Endodermal cell (in vitro differentiated cells): ENCODE results near the gene DNAJB12. TPM values are rescaled to one million over a fixed set of nuclear protein-coding genes. Genes with fewer than 3 reads are reported as not detected.
A peak's percentile ranks its signal among the peaks of the same experiment; 100 is the strongest.

ENCODE experiments used
- DNase-seq: peaks from one replicate; pipeline ENCODE4 v3.0.0-alpha.2; 2017
- H3K27ac ChIP-seq: 2 replicates; pipeline ENCODE4 v1.5.1; 2013; ENCODE audit warnings: mild to moderate bottlenecking, low read depth, low read length, moderate library complexity
- H3K27me3 ChIP-seq: 2 replicates; pipeline ENCODE4 v1.6.1; 2013; ENCODE audit warnings: mild to moderate bottlenecking, low read length, moderate library complexity; ENCODE audit not compliant: insufficient read depth, control insufficient read depth, poor library complexity, severe bottlenecking
- H3K36me3 ChIP-seq: 2 replicates; pipeline ENCODE4 v1.7.0; 2013; ENCODE audit warnings: mild to moderate bottlenecking, low read length, moderate library complexity; ENCODE audit not compliant: control insufficient read depth, insufficient read depth
- H3K4me1 ChIP-seq: one replicate; pipeline ENCODE4 v1.7.0; 2013; ENCODE audit warnings: low read length; ENCODE audit not compliant: control insufficient read depth, insufficient read depth
- H3K4me3 ChIP-seq: 2 replicates; pipeline ENCODE4 v1.5.1; 2013; ENCODE audit warnings: mild to moderate bottlenecking, low read length, moderate library complexity
- H3K9ac ChIP-seq: 2 replicates; pipeline ENCODE4 v1.6.1; 2013; ENCODE audit warnings: mild to moderate bottlenecking, low read length, moderate library complexity; ENCODE audit not compliant: poor library complexity, severe bottlenecking; ENCODE audit errors: extremely low read depth
- H3K9me3 ChIP-seq: 2 replicates; pipeline ENCODE4 v1.6.1; 2013; ENCODE audit warnings: mild to moderate bottlenecking, low read length, moderate library complexity; ENCODE audit not compliant: control insufficient read depth
- H3K27ac Mint-ChIP-seq: 2 replicates; pipeline ENCODE4 v1.8.0; 2020; ENCODE audit warnings: mixed read lengths
- H3K27me3 Mint-ChIP-seq: 2 replicates; pipeline ENCODE4 v1.8.0; 2021; ENCODE audit warnings: mild to moderate bottlenecking, mixed read lengths; ENCODE audit not compliant: insufficient read depth
- H3K36me3 Mint-ChIP-seq: 2 replicates; pipeline ENCODE4 v1.8.0; 2020; ENCODE audit warnings: low read depth, mixed read lengths
- H3K4me1 Mint-ChIP-seq: 2 replicates; pipeline ENCODE4 v1.8.0; 2020; ENCODE audit warnings: mixed read lengths
- H3K4me3 Mint-ChIP-seq: 2 replicates; pipeline ENCODE4 v1.8.0; 2020; ENCODE audit warnings: mild to moderate bottlenecking, moderate library complexity, mixed read lengths
- H3K9me3 Mint-ChIP-seq: 2 replicates; pipeline ENCODE4 v1.8.0; 2020; ENCODE audit warnings: mild to moderate bottlenecking, mixed read lengths
- whole genome bisulfite sequencing, 2 experiments: methylation state at CpG; one replicate each; pipeline versions ENCODE4 v1.1.5 to v1.1.7; 2013; ENCODE audit warnings: missing lambda C conversion rate in 2 of 2, mixed read lengths in 1 of 2; ENCODE audit not compliant: insufficient coverage in 1 of 2, insufficient read length in 1 of 2; 5-methylcytosine and 5-hydroxymethylcytosine counted together
- total RNA-seq, 2 donors: library from RNA; stranded (reverse); fragmentation: NEBNext Ultra II Directional in 1 of 2; extraction: Animal tissue kit (Norgen Biotek cat#: 25700) in 1 of 2; gene quantifications; 2 replicates in 1 of 2; 3 replicates in 1 of 2; pipeline ENCODE4 v1.2.1, GENCODE V29; 2021
- TF ChIP-seq, protein P1 (sequence below): fragments of 200-600 bp; sonication (generic); conservative IDR thresholded peaks from 2 replicates; pipeline ENCODE4 v1.5.0; 2021; ENCODE audit warnings: antibody characterized with exemption, mild to moderate bottlenecking

Gene DNAJB12
- total RNA-seq, 2 donors from 2014 or later = 22.6 to 27.5 TPM

DNA sequence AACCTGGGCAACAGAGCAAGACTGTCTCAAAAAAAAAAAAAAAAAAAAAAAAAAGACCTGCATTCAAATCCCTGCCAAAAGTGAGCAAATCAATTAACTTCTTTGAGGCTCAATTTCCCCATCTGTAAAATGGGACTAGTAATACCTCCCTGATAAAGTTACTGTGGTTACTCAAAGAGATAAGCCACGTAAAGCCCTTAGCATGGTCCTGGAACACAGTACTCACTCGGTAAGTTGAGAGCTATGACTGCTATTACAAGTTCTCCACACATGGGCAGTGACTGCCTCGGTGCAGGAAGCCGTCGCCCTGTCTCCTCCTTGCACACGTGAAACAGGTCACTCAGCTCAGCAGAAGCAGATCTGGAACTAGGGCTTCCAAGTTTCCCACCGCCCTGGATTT, 43.1 kb downstream of the DNAJB12 start:
- DNase-seq = no peak

DNA sequence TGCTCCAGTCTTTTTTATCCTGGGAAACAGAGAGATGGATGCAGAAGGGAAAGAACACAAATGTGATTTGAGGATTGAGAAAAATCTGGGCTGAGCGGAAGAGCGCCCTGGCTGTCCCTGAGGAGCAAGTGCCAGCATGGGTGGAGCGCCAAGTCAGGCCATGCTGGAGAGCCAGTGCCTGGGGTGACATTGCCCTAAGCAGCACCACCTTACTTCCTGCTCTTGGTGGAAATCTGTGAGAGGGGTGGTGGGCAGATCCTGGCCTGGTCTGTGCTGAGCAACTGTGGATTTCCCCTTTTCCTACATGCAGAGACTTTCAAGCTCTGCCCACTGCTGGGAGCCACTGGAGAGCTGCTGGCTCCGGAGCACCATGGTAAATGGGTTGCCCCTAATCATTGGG, 44.1 kb downstream of the DNAJB12 start:
- Mint-ChIP-seq H3K36me3 (no peaks in the 10 kb centered on the region), H3K4me3 (no peak overlapping the region), H3K27ac (no peak overlapping the region), H3K27me3 (no peaks in the 10 kb centered on the region), H3K4me1 (peaks cover 17% of the 10 kb centered on the region), H3K9me3 (no peaks in the 10 kb centered on the region)
- H3K27ac ChIP-seq = no peak overlapping the region
- no peak overlapping the region for H3K4me3 ChIP-seq
- TF ChIP-seq, protein P1, sequence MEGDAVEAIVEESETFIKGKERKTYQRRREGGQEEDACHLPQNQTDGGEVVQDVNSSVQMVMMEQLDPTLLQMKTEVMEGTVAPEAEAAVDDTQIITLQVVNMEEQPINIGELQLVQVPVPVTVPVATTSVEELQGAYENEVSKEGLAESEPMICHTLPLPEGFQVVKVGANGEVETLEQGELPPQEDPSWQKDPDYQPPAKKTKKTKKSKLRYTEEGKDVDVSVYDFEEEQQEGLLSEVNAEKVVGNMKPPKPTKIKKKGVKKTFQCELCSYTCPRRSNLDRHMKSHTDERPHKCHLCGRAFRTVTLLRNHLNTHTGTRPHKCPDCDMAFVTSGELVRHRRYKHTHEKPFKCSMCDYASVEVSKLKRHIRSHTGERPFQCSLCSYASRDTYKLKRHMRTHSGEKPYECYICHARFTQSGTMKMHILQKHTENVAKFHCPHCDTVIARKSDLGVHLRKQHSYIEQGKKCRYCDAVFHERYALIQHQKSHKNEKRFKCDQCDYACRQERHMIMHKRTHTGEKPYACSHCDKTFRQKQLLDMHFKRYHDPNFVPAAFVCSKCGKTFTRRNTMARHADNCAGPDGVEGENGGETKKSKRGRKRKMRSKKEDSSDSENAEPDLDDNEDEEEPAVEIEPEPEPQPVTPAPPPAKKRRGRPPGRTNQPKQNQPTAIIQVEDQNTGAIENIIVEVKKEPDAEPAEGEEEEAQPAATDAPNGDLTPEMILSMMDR = no peak
- H3K36me3 ChIP-seq = no peaks in the 10 kb centered on the region
- H3K27me3 ChIP-seq = no peaks in the 10 kb centered on the region
- no peaks in the 10 kb centered on the region for H3K9me3 ChIP-seq
- 89 to 92% methylated on average over 3 to 4 of the region's 4 CpGs for WGBS, 2 experiments
- no peak overlapping the region for H3K9ac ChIP-seq
- peaks cover 2% of the 10 kb centered on the region for H3K4me1 ChIP-seq
- DNase-seq = no peak

More for the DNA sequence above, 43.1 kb downstream of the DNAJB12 start:
- Mint-ChIP-seq H3K4me1 (peaks cover 17% of the 10 kb centered on the region), H3K27me3 (no peaks in the 10 kb centered on the region), H3K36me3 (no peaks in the 10 kb centered on the region), H3K9me3 (no peaks in the 10 kb centered on the region), H3K4me3 (no peak overlapping the region), H3K27ac (no peak overlapping the region)
- no peaks in the 10 kb centered on the region for H3K36me3 ChIP-seq
- 91 to 93% methylated on average over 7 of the region's 7 CpGs for WGBS, 2 experiments
- H3K4me3 ChIP-seq = no peak overlapping the region
- no peaks in the 10 kb centered on the region for H3K9me3 ChIP-seq
- no peak overlapping the region for H3K9ac ChIP-seq
- TF ChIP-seq, protein P1 = no peak
- H3K27me3 ChIP-seq = no peaks in the 10 kb centered on the region
- H3K27ac ChIP-seq = no peak overlapping the region
- H3K4me1 ChIP-seq = peaks cover 2% of the 10 kb centered on the region

DNA sequence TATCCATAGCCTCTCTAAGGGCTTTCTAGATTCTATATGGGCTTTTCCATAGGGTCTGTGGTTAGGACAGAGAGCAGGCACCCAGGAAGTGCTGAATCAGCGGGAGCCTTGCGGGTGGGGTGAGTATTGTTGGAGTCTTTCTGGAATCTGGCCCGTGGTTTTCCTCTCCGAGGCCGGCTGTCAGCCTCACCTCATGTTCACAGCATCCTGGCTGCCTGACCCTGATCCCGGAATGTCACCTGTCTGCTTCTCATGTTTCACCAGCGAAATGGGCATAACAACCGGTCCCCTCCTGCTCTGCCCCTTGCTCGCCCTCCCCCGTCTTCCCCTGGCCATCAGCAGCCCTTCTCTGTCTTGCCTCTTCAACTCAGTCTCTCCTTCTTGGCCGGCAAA, 44.5 kb downstream of the DNAJB12 start:
- Histone ChIP-seq H3K9ac (no peak overlapping the region), H3K9me3 (no peaks in the 10 kb centered on the region), H3K4me1 (peaks cover 2% of the 10 kb centered on the region), H3K27ac (no peak overlapping the region), H3K4me3 (no peak overlapping the region), H3K36me3 (no peaks in the 10 kb centered on the region), H3K27me3 (no peaks in the 10 kb centered on the region)
- peak; percentile 76 for DNase-seq
- no peaks in the 10 kb centered on the region for H3K9me3 Mint-ChIP-seq
- H3K4me3 Mint-ChIP-seq = no peak overlapping the region
- H3K36me3 Mint-ChIP-seq = no peaks in the 10 kb centered on the region
- TF ChIP-seq, protein P1 = no peak
- WGBS, 2 experiments = 64 to 84% methylated on average over 5 to 11 of the region's 11 CpGs
- no peaks in the 10 kb centered on the region for H3K27me3 Mint-ChIP-seq
- H3K4me1 Mint-ChIP-seq = peaks cover 13% of the 10 kb centered on the region
- H3K27ac Mint-ChIP-seq = no peak overlapping the region
